Body of pancreas (tissue), 4 donors: ENCODE results near the gene C15orf62.

ENCODE experiments used
- POLR2A ChIP-seq, 3 donors: fragments of 450-650 bp; IDR thresholded peaks; one replicate each; pipeline ENCODE4 v1.6.1; 2016; ENCODE audit warnings: antibody characterized with exemption in 3 of 3, mild to moderate bottlenecking in 2 of 3
- TF ChIP-seq, protein P1 (sequence below), 7 experiments: fragments of 450-650 bp in 4 of 7; fragments of 200-600 bp in 3 of 7; sonication (generic) in 3 of 7; IDR thresholded peaks; one replicate each; pipeline ENCODE4 v1.5.1; 2016 to 2019; ENCODE audit warnings: antibody characterized with exemption in 7 of 7

DNA sequence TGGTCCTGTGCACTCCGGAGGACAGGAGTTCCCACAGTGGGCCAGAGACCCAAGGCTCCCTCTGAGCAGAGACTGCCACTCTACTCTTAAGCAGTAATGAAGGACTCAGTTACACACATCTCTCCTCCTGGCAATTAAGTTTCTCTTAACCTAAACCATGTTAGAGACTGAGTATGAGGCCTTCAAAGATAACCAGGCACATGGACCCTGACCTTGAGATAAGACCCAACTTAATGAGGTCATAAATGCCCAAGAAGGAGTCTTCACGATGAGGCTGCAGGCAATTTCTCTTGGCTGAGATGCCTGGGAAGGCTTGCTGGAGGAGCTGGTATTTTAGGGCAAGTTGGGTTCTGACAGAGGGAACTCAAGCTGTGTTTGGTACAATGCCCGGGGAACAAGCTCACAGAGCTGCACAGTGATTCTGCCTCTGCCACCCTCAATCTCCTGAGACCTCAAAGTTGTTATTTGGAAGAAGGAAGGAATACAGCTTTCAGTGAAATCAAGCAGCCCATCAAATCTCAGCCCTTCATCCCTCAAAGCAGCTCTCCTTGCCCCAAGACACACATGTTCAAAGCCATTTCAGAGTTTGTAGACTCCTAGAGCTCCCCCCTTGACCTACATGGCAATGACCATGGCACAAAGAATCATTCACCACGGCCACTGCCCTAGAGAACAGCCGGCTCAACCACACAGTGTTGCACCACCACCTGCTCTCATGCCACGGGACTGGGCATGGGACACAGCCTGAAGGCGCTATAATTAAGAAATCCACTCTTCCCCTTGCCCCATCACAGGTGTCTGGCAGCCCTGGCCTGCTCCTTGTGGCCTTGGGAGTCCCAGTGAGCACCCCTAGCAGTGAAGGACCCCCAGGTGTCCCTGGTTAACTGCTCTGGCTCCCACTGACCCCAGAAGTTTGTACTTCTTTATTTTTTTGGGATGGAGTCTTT lies 21.8 kb upstream of the C15orf62 start:
- TF ChIP-seq POLR2A (IDR thresholded peaks at IDR 0.05) = no peak
- TF ChIP-seq, protein P1, sequence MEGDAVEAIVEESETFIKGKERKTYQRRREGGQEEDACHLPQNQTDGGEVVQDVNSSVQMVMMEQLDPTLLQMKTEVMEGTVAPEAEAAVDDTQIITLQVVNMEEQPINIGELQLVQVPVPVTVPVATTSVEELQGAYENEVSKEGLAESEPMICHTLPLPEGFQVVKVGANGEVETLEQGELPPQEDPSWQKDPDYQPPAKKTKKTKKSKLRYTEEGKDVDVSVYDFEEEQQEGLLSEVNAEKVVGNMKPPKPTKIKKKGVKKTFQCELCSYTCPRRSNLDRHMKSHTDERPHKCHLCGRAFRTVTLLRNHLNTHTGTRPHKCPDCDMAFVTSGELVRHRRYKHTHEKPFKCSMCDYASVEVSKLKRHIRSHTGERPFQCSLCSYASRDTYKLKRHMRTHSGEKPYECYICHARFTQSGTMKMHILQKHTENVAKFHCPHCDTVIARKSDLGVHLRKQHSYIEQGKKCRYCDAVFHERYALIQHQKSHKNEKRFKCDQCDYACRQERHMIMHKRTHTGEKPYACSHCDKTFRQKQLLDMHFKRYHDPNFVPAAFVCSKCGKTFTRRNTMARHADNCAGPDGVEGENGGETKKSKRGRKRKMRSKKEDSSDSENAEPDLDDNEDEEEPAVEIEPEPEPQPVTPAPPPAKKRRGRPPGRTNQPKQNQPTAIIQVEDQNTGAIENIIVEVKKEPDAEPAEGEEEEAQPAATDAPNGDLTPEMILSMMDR (IDR thresholded peaks at IDR 0.05) = no peak
